Kidney (tissue), 14 donors: Measurements from ENCODE around the gene ZSCAN20. TPM values are rescaled to one million over a fixed set of nuclear protein-coding genes. Genes with fewer than 3 reads are reported as not detected.

Experiments
- DNase-seq, 5 donors: peaks; one replicate each; pipeline ENCODE4 v3.0.0-alpha.2; 2013 to 2020
- FAIRE-seq: peaks from 2 replicates; lab custom pipeline; 2012; peaks lifted over from hg19 to GRCh38; lab: Jason Lieb, UNC
- H3K27ac ChIP-seq, 2 donors: one replicate each; pipeline ENCODE4 v1.7.0; 2013; ENCODE audit warnings: low read depth in 2 of 2, low read length in 2 of 2, inconsistent platforms in 1 of 2
- H3K27me3 ChIP-seq: one replicate; pipeline ENCODE4 v1.7.1; 2013; ENCODE audit warnings: low read length, inconsistent platforms; ENCODE audit not compliant: control insufficient read depth, insufficient read depth
- H3K36me3 ChIP-seq, 3 donors: one replicate each; pipeline versions ENCODE4 v1.7.0 to v1.7.1; 2013; ENCODE audit warnings: low read length in 3 of 3, control low read depth in 1 of 3, inconsistent platforms in 1 of 3; ENCODE audit not compliant: insufficient read depth in 3 of 3, control insufficient read depth in 2 of 3
- H3K4me1 ChIP-seq, 3 donors: one replicate each; pipeline versions ENCODE4 v1.7.0 to v1.7.1; 2013; ENCODE audit warnings: low read length in 3 of 3, inconsistent platforms in 1 of 3, low read depth in 1 of 3; ENCODE audit not compliant: control insufficient read depth in 2 of 3, insufficient read depth in 2 of 3
- H3K4me3 ChIP-seq, 3 donors: one replicate each; pipeline versions ENCODE4 v1.7.0 to v1.8.1; 2013; ENCODE audit warnings: low read length in 3 of 3, control low read depth in 1 of 3, inconsistent platforms in 1 of 3
- H3K9ac ChIP-seq, 3 donors: one replicate each; pipeline versions ENCODE4 v1.7.0 to v1.7.1; 2013; ENCODE audit warnings: low read length in 3 of 3, control low read depth in 1 of 3, inconsistent platforms in 1 of 3
- H3K9me3 ChIP-seq, 3 donors: one replicate each; pipeline versions ENCODE4 v1.7.0 to v1.7.1; 2013; ENCODE audit warnings: low read length in 3 of 3, control low read depth in 1 of 3, inconsistent platforms in 1 of 3; ENCODE audit not compliant: control insufficient read depth in 2 of 3, insufficient read depth in 1 of 3
- intact Hi-C: fragments of 100-400 bp; cut with DNase I; formaldehyde crosslinking; loops from one replicate; pipeline ENCODE4 v1.11.1; 2022
- polyA plus RNA-seq: library from polyadenylated mRNA; stranded (reverse); fragments of 350-450 nt; fragmentation: Illumina TruSeq; extraction: RNeasy Lipid Tissue Mini Kit (QIAGEN cat#74804); gene quantifications from one replicate; pipeline ENCODE4 v1.2.3, GENCODE V29; 2014; ENCODE audit warnings: low read depth, low replicate concordance; ENCODE audit not compliant: insufficient read depth
- total RNA-seq: library from RNA; stranded (reverse); fragmentation: NEBNext Ultra II Directional; extraction: Animal tissue kit (Norgen Biotek cat#: 25700); gene quantifications from one replicate; pipeline ENCODE4 v1.2.1, GENCODE V29; 2021
- TF ChIP-seq, protein P1 (sequence below): IDR thresholded peaks from 3 replicates; pipeline ENCODE4 v1.5.1; 2012; ENCODE audit warnings: mild to moderate bottlenecking, moderate library complexity, borderline replicate concordance; ENCODE audit not compliant: insufficient read depth; ENCODE audit errors: extremely low read depth
- donor health status: control.
- donor health status: control.
- donor health status: control.
- donor health status: control.
- donor health status: control.
- donor health status: DM: yes; HTN: yes; CAD: no.
- donor health status: Normal renal cell carcinoma (clear cell type).

The ZSCAN20 gene
- total and polyA plus RNA-seq, 2 donors from 2014 or later, result 0.99 to 6.3 TPM

DNA sequence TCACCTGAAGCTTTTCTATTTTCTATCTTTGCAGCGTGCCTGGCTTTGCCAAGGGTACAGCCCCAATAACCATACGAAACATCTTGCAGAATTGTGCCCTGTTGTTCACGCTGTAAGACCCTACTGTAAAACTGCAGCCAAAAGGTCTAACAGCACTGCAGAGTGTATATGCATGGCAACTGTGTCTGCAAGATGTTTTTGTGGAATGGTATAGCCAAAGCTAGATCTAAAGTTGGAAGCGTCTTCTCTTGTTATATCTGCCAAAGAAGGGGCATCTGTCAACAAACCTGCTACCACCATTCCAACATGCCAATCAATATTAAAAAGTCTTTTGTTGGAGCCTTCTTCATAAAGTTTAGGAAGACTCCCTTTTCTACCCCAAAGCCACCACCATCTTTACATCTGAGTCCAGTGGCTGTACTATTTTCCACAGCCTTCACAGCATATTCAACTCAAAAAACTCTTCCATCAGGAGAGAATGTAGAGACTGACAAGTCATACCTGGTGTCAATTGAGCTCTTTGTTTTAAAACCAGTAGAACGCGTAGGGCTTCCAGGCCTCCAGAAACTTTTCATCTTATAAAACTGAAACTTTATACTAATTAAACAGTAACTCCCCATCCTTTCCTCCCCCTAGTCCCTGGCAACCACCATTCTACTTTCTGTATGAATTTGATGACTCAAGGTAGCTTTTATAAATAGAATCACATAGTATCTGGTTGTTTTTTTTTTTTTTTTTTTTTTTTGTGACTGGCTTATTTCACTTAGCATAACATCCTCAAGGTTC is 40.0 kb downstream of the ZSCAN20 start:
- Histone ChIP-seq H3K9me3 (no peaks in the 10 kb centered on the region), H3K9ac (no peak overlapping the region)
- intact Hi-C loops, result no loop called here

DNA sequence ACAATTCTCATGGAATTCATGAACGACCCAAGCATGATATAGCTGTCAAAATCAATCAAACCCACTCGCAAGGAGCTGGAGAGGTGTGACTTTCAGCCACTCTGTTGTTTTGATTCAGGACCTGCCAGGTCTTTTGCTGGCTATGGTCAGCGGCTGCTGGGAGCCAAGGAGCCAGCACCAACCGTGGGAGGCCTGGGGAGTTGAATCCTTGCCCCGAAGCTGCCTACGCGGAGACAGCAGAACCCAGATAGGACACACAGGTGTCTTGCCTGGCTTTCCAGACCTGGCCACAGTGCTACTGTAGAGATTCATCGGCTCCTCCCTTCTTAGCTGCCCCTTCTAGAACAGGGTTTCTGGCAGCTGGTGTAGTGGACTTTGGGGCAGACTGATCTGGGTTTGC is 42.7 kb downstream of the ZSCAN20 start:
- FAIRE-seq (no peak), DNase-seq (no peak)
- TF ChIP-seq, protein P1, sequence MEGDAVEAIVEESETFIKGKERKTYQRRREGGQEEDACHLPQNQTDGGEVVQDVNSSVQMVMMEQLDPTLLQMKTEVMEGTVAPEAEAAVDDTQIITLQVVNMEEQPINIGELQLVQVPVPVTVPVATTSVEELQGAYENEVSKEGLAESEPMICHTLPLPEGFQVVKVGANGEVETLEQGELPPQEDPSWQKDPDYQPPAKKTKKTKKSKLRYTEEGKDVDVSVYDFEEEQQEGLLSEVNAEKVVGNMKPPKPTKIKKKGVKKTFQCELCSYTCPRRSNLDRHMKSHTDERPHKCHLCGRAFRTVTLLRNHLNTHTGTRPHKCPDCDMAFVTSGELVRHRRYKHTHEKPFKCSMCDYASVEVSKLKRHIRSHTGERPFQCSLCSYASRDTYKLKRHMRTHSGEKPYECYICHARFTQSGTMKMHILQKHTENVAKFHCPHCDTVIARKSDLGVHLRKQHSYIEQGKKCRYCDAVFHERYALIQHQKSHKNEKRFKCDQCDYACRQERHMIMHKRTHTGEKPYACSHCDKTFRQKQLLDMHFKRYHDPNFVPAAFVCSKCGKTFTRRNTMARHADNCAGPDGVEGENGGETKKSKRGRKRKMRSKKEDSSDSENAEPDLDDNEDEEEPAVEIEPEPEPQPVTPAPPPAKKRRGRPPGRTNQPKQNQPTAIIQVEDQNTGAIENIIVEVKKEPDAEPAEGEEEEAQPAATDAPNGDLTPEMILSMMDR, result no peak
- H3K4me3 ChIP-seq, result no peak overlapping the region
- intact Hi-C loops, result no loop called here
- no peak overlapping the region for H3K27ac ChIP-seq
- no peaks in the 10 kb centered on the region for H3K36me3 ChIP-seq
- no peak overlapping the region for H3K9ac ChIP-seq
- no peaks in the 10 kb centered on the region for H3K27me3 ChIP-seq
- no peaks in the 10 kb centered on the region for H3K4me1 ChIP-seq
- H3K9me3 ChIP-seq, result no peaks in the 10 kb centered on the region

More for the DNA sequence above, 40.0 kb downstream of the ZSCAN20 start:
- FAIRE-seq (no peak), DNase-seq (no peak)
- H3K36me3 ChIP-seq, result no peaks in the 10 kb centered on the region
- TF ChIP-seq, protein P1, result no peak
- H3K4me3 ChIP-seq, result no peak overlapping the region
- no peak overlapping the region for H3K27ac ChIP-seq
- no peaks in the 10 kb centered on the region for H3K4me1 ChIP-seq
- no peaks in the 10 kb centered on the region for H3K27me3 ChIP-seq

DNA sequence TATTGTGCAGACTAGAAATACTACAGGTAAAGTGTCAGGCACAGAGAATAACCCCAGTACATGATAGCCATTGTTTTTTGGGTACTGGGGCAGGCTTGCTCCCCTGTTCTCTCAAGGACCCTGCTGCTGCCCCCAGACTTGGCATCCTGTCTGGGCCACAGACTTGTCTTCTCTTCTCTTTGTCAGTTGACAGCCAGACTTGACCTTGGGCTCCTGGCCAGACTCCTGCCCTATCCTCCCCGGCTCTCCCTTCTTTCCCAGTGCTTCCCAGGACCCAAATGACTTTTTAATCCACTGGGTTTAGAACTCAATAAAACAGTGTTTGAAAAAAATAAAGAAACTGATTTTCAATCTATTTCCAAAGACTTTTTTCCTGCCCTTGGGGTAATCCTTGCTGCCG is 43.2 kb downstream of the ZSCAN20 start:
- no peak for FAIRE-seq

More for the DNA sequence above, 43.2 kb downstream of the ZSCAN20 start:
- TF ChIP-seq, protein P1, result no peak
- no peaks in the 10 kb centered on the region for H3K9me3 ChIP-seq
- H3K27me3 ChIP-seq, result no peaks in the 10 kb centered on the region
- H3K4me3 ChIP-seq, result no peak overlapping the region
- H3K4me1 ChIP-seq, result no peaks in the 10 kb centered on the region
- H3K9ac ChIP-seq, result no peak overlapping the region
- no peaks in the 10 kb centered on the region for H3K36me3 ChIP-seq
- no peak for DNase-seq
- intact Hi-C loops, result no loop called here
- H3K27ac ChIP-seq, result no peak overlapping the region
